ENCODE measurements around the gene TRMT1. TPM values are rescaled to one million over a fixed set of nuclear protein-coding genes. Genes with fewer than 3 reads are reported as not detected.

The TRMT1 gene
- total and polyA plus RNA-seq, 2 of the 8 experiments (the other 6 are each of a cell fraction or from before 2014, with no cell fraction given) = 77.4 to 99.3 TPM

- Histone ChIP-seq H3K27ac (ENCODE audit: low read depth, low read length) (no peak overlapping the region), H3K27me3 (replicated peaks in 1 of 4; ENCODE audit: control insufficient read depth in 3 of 4, extremely low read depth in 1 of 4, insufficient read depth in 3 of 4, low read length in 3 of 4) (no peaks in the 10 kb centered on the region), H3K4me1 (replicated peaks in 1 of 4; ENCODE audit: control insufficient read depth in 3 of 4, insufficient read depth in 4 of 4, low read length in 3 of 4) (peaks cover 0 to 8% (median 4%) of the 10 kb centered on the region in 4 experiments; a peak in 3 of 7 replicates), H3K79me1 (ENCODE audit: low read depth, low read length) (peaks cover 12% of the 10 kb centered on the region), H3K4ac (replicated peaks; ENCODE audit: insufficient read length, low read depth, low read length) (no peak overlapping the region), H4K91ac (replicated peaks; ENCODE audit: insufficient read length, low read length) (no peak overlapping the region), H2BK5ac (ENCODE audit: low read depth, low read length) (no peak overlapping the region; the same call in 1 of the 2 replicates), H3K23ac (ENCODE audit: insufficient read length) (no peak overlapping the region), H3K79me2 (ENCODE audit: control insufficient read depth in 1 of 2, insufficient read depth in 2 of 2, low read length in 2 of 2) (peaks cover 0 to 18% of the 10 kb centered on the region in 2 experiments; a peak in 2 of 4 replicates), H2BK12ac (ENCODE audit: low read depth, low read length) (no peak overlapping the region), H4K20me1 (replicated peaks in 1 of 2; ENCODE audit: control insufficient read depth in 1 of 2, insufficient read depth in 2 of 2, low read length in 2 of 2) (peaks cover 25 to 40% of the 10 kb centered on the region in 2 experiments), H3K4me2 (ENCODE audit: insufficient read depth in 1 of 2, low read depth in 2 of 2, low read length in 2 of 2) (no peak overlapping the region), H3K9ac (replicated peaks in 1 of 4; ENCODE audit: extremely low read depth in 1 of 4, low read depth in 3 of 4, low read length in 3 of 4) (no peak overlapping the region), H2BK120ac (replicated peaks; ENCODE audit: low read depth, low read length) (no peak overlapping the region), H4K5ac (ENCODE audit: insufficient read length, low read depth, low read length) (no peak overlapping the region), H2BK20ac (ENCODE audit: low read length) (no peak overlapping the region), H3K14ac (ENCODE audit: insufficient read length) (no peak overlapping the region), H4K8ac (ENCODE audit: extremely low read depth, insufficient read depth, low read length) (no peak overlapping the region), H2AK5ac (ENCODE audit: low read depth, low read length) (no peak overlapping the region), H3K56ac (replicated peaks; ENCODE audit: insufficient read length, low read depth, low read length) (no peak overlapping the region), H3K4me3 (ENCODE audit: extremely low read depth in 1 of 4, insufficient read depth in 2 of 4, low read depth in 3 of 4, low read length in 4 of 4) (no peak overlapping the region), H2AFZ (ENCODE audit: low read length) (no peak overlapping the region), H3K9me3 (ENCODE audit: insufficient read depth in 2 of 2, low read depth in 1 of 2, low read length in 1 of 2) (no peaks in the 10 kb centered on the region), H3K18ac (ENCODE audit: extremely low read depth, low read length) (no peak overlapping the region), H3K23me2 (ENCODE audit: low read depth, low read length) (no peaks in the 10 kb centered on the region; the same call in 1 of the 2 replicates), H3K36me3 (ENCODE audit: control insufficient read depth in 2 of 4, insufficient read depth in 4 of 4, low read length in 3 of 4) (peaks cover 7 to 58% (median 36%) of the 10 kb centered on the region in 4 experiments), H2BK15ac (ENCODE audit: low read length) (no peak overlapping the region)
- ChIA-PET CTCF (ENCODE audit: partially characterized antibody) (interaction anchor here (0.6 to 1.9 kb wide), 3 partner anchors 11 to 44 kb away, joined by 3 to 4 read pairs (median 4); no protein-coding TSS in a partner anchor), POLR2A (ENCODE audit: partially characterized antibody) (interaction anchor here (0.8 to 14.8 kb wide), 8 partner anchors 9 to 42 kb away, joined by 3 to 228 read pairs (median 5); partner anchors contain the start of genes IER2, NACC1, STX10 and TRMT1)
- no peak for FAIRE-seq
- 94% methylated on average over 38 of the region's 40 CpGs; no CpG with 5 or more reads in 1 of the 2 experiments for WGBS, 2 experiments (ENCODE audit: extremely low coverage in 1 of 2, insufficient coverage in 1 of 2, insufficient read length in 1 of 2, insufficient replicate concordance in 2 of 2, low coverage in 1 of 2, low lambda C conversion rate in 2 of 2, missing lambda C conversion rate in 1 of 2)
- DNase-seq (ENCODE audit: low read depth in 1 of 2, low spot score in 2 of 2) = no peak
- TF ChIP-seq KDM4A (IDR thresholded peaks at IDR 0.05; ENCODE audit: low read depth, low read length, severe bottlenecking) = no peak
- TF ChIP-seq JUN (IDR thresholded peaks at IDR 0.05; ENCODE audit: low read depth, low read length) = no peak
- TF ChIP-seq BCL11A (IDR thresholded peaks at IDR 0.05; ENCODE audit: low read depth in 2 of 2, low read length in 2 of 2) = no peak
- no peak for TF ChIP-seq POU5F1 (IDR thresholded peaks at IDR 0.05; ENCODE audit: low read depth, low read length)
- TF ChIP-seq HDAC2 (IDR thresholded peaks at IDR 0.05; ENCODE audit: borderline replicate concordance in 1 of 2, low read depth in 2 of 2, low read length in 2 of 2) = no peak
- TF ChIP-seq FOSL1 (IDR thresholded peaks at IDR 0.05; ENCODE audit: insufficient read depth, low read depth, low read length) = no peak
- TF ChIP-seq CBX8 (IDR thresholded peaks at IDR 0.05; ENCODE audit: borderline replicate concordance, low read depth, low read length) = no peak
- no peak for TF ChIP-seq ZNF274 (IDR thresholded peaks at IDR 0.05; ENCODE audit: borderline replicate concordance, extremely low read depth, low read length)
- TF ChIP-seq TAF1 (IDR thresholded peaks at IDR 0.05; ENCODE audit: low read depth, low read length) = no peak
Observed at GRCh38 chr19:13138171-13138915, 21.8 kb upstream of the TRMT1 start.

All from H1 (cell line).